Stimulated activated CD4-positive, alpha-beta T cell treated with anti-CD3 and anti-CD28 coated beads, Interleukin-4, amount 100 ng/mL, for 1 hour (primary cell): ENCODE data around the gene SLC36A1.

Experiments
- DNase-seq: peaks from one replicate; pipeline ENCODE4 v3.0.0-alpha.2; 2020

SLC36A1 gene

GRCh38 chr5:151454166-151454565 lies 6.8 kb downstream of the SLC36A1 start:
- DNase-seq: no peak

- DNase-seq: no peak
Observed at GRCh38 chr5:151454889-151455288, 7.5 kb downstream of the SLC36A1 start.

- DNase-seq: no peak
Observed at GRCh38 chr5:151456321-151456940, 9.0 kb downstream of the SLC36A1 start.

- no peak for DNase-seq
Observed at GRCh38 chr5:151458314-151458713, 10.9 kb downstream of the SLC36A1 start.

GRCh38 chr5:151459680-151460324 lies 12.4 kb downstream of the SLC36A1 start:
- no peak for DNase-seq

GRCh38 chr5:151461312-151461711 lies 13.9 kb downstream of the SLC36A1 start:
- DNase-seq: no peak

- no peak for DNase-seq
Observed at GRCh38 chr5:151463137-151464029, 16.0 kb downstream of the SLC36A1 start.

GRCh38 chr5:151464101-151464500 lies 16.7 kb downstream of the SLC36A1 start:
- DNase-seq: no peak

GRCh38 chr5:151465476-151465875 lies 18.1 kb downstream of the SLC36A1 start:
- DNase-seq: no peak

- no peak for DNase-seq
Observed at GRCh38 chr5:151467576-151467975, 20.2 kb downstream of the SLC36A1 start.

GRCh38 chr5:151469386-151469785 lies 22.0 kb downstream of the SLC36A1 start:
- no peak for DNase-seq

GRCh38 chr5:151469992-151470391 lies 22.6 kb downstream of the SLC36A1 start:
- no peak for DNase-seq

GRCh38 chr5:151470439-151470838 lies 23.0 kb downstream of the SLC36A1 start:
- no peak for DNase-seq

GRCh38 chr5:151471276-151471675 lies 23.9 kb downstream of the SLC36A1 start:
- no peak for DNase-seq

GRCh38 chr5:151474799-151475198 lies 27.4 kb downstream of the SLC36A1 start:
- DNase-seq: no peak

- DNase-seq: no peak
Observed at GRCh38 chr5:151475388-151475787, 28.0 kb downstream of the SLC36A1 start.

GRCh38 chr5:151476016-151476415 lies 28.6 kb downstream of the SLC36A1 start:
- no peak for DNase-seq

GRCh38 chr5:151477101-151477500 lies 29.7 kb downstream of the SLC36A1 start:
- no peak for DNase-seq

- DNase-seq: no peak
Observed at GRCh38 chr5:151480384-151481293, 33.2 kb downstream of the SLC36A1 start.

- DNase-seq: no peak
Observed at GRCh38 chr5:151483176-151483575, 35.8 kb downstream of the SLC36A1 start.

GRCh38 chr5:151483647-151484046 lies 36.2 kb downstream of the SLC36A1 start:
- no peak for DNase-seq

GRCh38 chr5:151487544-151487943 lies 40.1 kb downstream of the SLC36A1 start:
- DNase-seq: no peak

GRCh38 chr5:151490627-151491026 lies 43.2 kb downstream of the SLC36A1 start:
- no peak for DNase-seq
